HepG2 (cell line): ENCODE measurements around the gene CYBC1. TPM values are rescaled to one million over a fixed set of nuclear protein-coding genes. Genes with fewer than 3 reads are reported as not detected.

Experiments used
- CSRNP1 ChIP-seq: sonication (generic); formaldehyde crosslinking; IDR thresholded peaks from 2 replicates; pipeline ENCODE4 v1.8.1; 2023; ENCODE audit warnings: mild to moderate bottlenecking, missing genetic modification reagents
- HOMEZ ChIP-seq: IDR thresholded peaks from 2 replicates; pipeline ENCODE4 v1.6.1; 2016; ENCODE audit warnings: low read depth
- IRF2 ChIP-seq: IDR thresholded peaks from 2 replicates; pipeline ENCODE4 v1.6.1; 2018; ENCODE audit warnings: missing genetic modification reagents, missing compliant biosample characterization
- MED1 ChIP-seq: sonication (generic); formaldehyde crosslinking; IDR thresholded peaks from 2 replicates; pipeline ENCODE4 v1.4.0; 2020; ENCODE audit warnings: missing genetic modification reagents
- MIER2 ChIP-seq: IDR thresholded peaks from 2 replicates; pipeline ENCODE4 v1.6.1; 2016; ENCODE audit warnings: missing biosample characterization, missing genetic modification reagents
- NR2F1 ChIP-seq, 2 experiments: fragments of 450-650 bp in 1 of 2; formaldehyde crosslinking in 1 of 2; IDR thresholded peaks; 2 replicates each; pipeline versions ENCODE4 v1.5.0 to v1.6.1; 2016 to 2020; ENCODE audit warnings: mild to moderate bottlenecking in 1 of 2, missing compliant biosample characterization in 1 of 2, missing genetic modification reagents in 1 of 2, moderate library complexity in 1 of 2
- NR2F6 ChIP-seq, 2 experiments: IDR thresholded peaks; 2 replicates each; pipeline ENCODE4 v1.6.1; 2016; ENCODE audit warnings: antibody characterized with exemption in 1 of 2, mild to moderate bottlenecking in 1 of 2
- SALL2 ChIP-seq: sonication (generic); formaldehyde crosslinking; IDR thresholded peaks from 2 replicates; pipeline ENCODE4 v1.8.1; 2023; ENCODE audit warnings: mild to moderate bottlenecking, missing genetic modification reagents, inconsistent platforms
- SNAI1 ChIP-seq: sonication (generic); formaldehyde crosslinking; IDR thresholded peaks from 2 replicates; pipeline ENCODE4 v1.5.0; 2020; ENCODE audit warnings: mild to moderate bottlenecking, missing genetic modification reagents, borderline replicate concordance
- SSRP1 ChIP-seq: IDR thresholded peaks from 2 replicates; pipeline ENCODE4 v1.6.1; 2016; ENCODE audit warnings: control low read depth
- TFDP2 ChIP-seq: sonication (generic); formaldehyde crosslinking; IDR thresholded peaks from 2 replicates; pipeline ENCODE4 v1.4.0; 2020; ENCODE audit warnings: missing genetic modification reagents
- TIGD3 ChIP-seq: sonication (generic); formaldehyde crosslinking; IDR thresholded peaks from 2 replicates; pipeline ENCODE4 v1.5.1; 2020; ENCODE audit warnings: mild to moderate bottlenecking, missing genetic modification reagents, borderline replicate concordance
- XRCC5 ChIP-seq: fragments of 200-400 bp; formaldehyde crosslinking; optimal IDR thresholded peaks from 2 replicates; pipeline ENCODE3; 2017; ENCODE audit warnings: mild to moderate bottlenecking, low read length
- ZNF121 ChIP-seq: sonication (generic); formaldehyde crosslinking; IDR thresholded peaks from 2 replicates; pipeline ENCODE4 v1.5.0; 2020; ENCODE audit warnings: mild to moderate bottlenecking, missing genetic modification reagents
- ZNF251 ChIP-seq: sonication (generic); formaldehyde crosslinking; IDR thresholded peaks from 2 replicates; pipeline ENCODE4 v1.9.0; 2021; ENCODE audit warnings: mild to moderate bottlenecking, missing genetic modification reagents
- ZNF326 ChIP-seq: sonication (generic); formaldehyde crosslinking; IDR thresholded peaks from 2 replicates; pipeline ENCODE4 v1.4.0; 2020; ENCODE audit warnings: missing genetic modification reagents, borderline replicate concordance
- ZNF414 ChIP-seq: sonication (generic); formaldehyde crosslinking; IDR thresholded peaks from 2 replicates; pipeline ENCODE4 v1.5.0; 2020; ENCODE audit warnings: missing genetic modification reagents
- ZNF616 ChIP-seq: sonication (generic); formaldehyde crosslinking; IDR thresholded peaks from 2 replicates; pipeline ENCODE4 v1.5.0; 2020; ENCODE audit warnings: low read depth, mild to moderate bottlenecking, missing genetic modification reagents
- ZNF883 ChIP-seq: sonication (generic); formaldehyde crosslinking; IDR thresholded peaks from 2 replicates; pipeline ENCODE4 v1.5.1; 2020; ENCODE audit warnings: mild to moderate bottlenecking, missing genetic modification reagents; ENCODE audit errors: not compliant biosample characterization
- polyA plus RNA-seq, 8 experiments: library from polyadenylated mRNA; depleted of rRNA in 3 of 8; stranded (reverse) in 7 of 8; unstranded in 1 of 8; fragments of >200 nt; fragmentation: Illumina TruSeq in 4 of 8; extraction: Trizol in 4 of 8; gene quantifications; 2 replicates each; pipeline versions ENCODE4 v1.2.1 to v1.2.3, GENCODE V29; 2011 to 2016; ENCODE audit warnings: low read depth in 4 of 8, missing spikeins in 1 of 8, mixed read lengths in 1 of 8; ENCODE audit not compliant: insufficient read depth in 1 of 8
- total RNA-seq, 5 experiments: library from RNA; depleted of rRNA; stranded (reverse); fragments of >200 nt; fragmentation: Illumina TruSeq; extraction: Trizol; gene quantifications; 2 replicates each; pipeline ENCODE4 v1.2.3, GENCODE V29; 2016; ENCODE audit warnings: low read depth in 1 of 5

Gene CYBC1
- total and polyA plus RNA-seq, 2 of the 13 experiments (the other 11 are each of a cell fraction or from before 2014, with no cell fraction given), result 43.4 to 44.1 TPM

- no peak for TF ChIP-seq CSRNP1 (CRISPR knock-in tag)
- TF ChIP-seq ZNF616, result no peak
- TF ChIP-seq NR2F1 (CRISPR knock-in tag; IDR thresholded peaks at IDR 0.05), result no peak; a peak in 1 of 4 replicates
- TF ChIP-seq SNAI1 (CRISPR knock-in tag), result no peak
- TF ChIP-seq HOMEZ, result no peak
- no peak for TF ChIP-seq TFDP2 (CRISPR knock-in tag)
- TF ChIP-seq SALL2 (CRISPR knock-in tag), result no peak
- TF ChIP-seq ZNF121 (CRISPR knock-in tag), result no peak
- peak; percentile 86 for TF ChIP-seq MIER2 (CRISPR knock-in tag)
- no peak for TF ChIP-seq ZNF414
- no peak for TF ChIP-seq ZNF326 (CRISPR knock-in tag)
- TF ChIP-seq TIGD3 (CRISPR knock-in tag), result no peak
- peak; percentile 54; the same call in 1 of the 2 replicates for TF ChIP-seq NR2F6 (IDR thresholded peaks at IDR 0.05)
- TF ChIP-seq NR2F6 (CRISPR knock-in tag; IDR thresholded peaks at IDR 0.05), result peak; percentile 63; the same call in 1 of the 2 replicates
- peak; percentile 33; the same call in 1 of the 2 replicates for TF ChIP-seq MED1 (CRISPR knock-in tag)
- no peak for TF ChIP-seq IRF2
- no peak for TF ChIP-seq ZNF251 (CRISPR knock-in tag)
- TF ChIP-seq XRCC5, result peak; percentile 64
- 0 out of 2 replicates have a peak, but pooled peaks have one; percentile 20 for TF ChIP-seq SSRP1 (CRISPR knock-in tag)
- TF ChIP-seq ZNF883 (CRISPR knock-in tag), result no peak
Measured at GRCh38 chr17:82412535-82413520, 37.7 kb downstream of the CYBC1 start (continued).
